IMR-90 (cell line): ENCODE data around the gene NAPSA. TPM values are rescaled to one million over a fixed set of nuclear protein-coding genes. Genes with fewer than 3 reads are reported as not detected.

Source experiments
- ATAC-seq: fragments of 200-7000 bp; cut with Tn5 transposase; 2 replicates; pipeline ENCODE4 v1.9.1; 2020; ENCODE audit warnings: low read depth, mild to moderate bottlenecking, moderate library complexity
- BruUV-seq: library from RNA; stranded (reverse); fragments of 400-500 nt; replicated peaks from 2 replicates; lab custom pipeline; 2021; lab: Mats Ljungman, UMichigan
- CTCF ChIA-PET: fragments of 300-600 bp; formaldehyde crosslinking; extraction: SDS; loops from one replicate; lab custom pipeline; 2021; ENCODE audit warnings: antibody characterized with exemption; lab: Yijun Ruan, JAX
- POLR2A ChIA-PET: fragments of 300-600 bp; sonication (Branson Sonifier 250); formaldehyde crosslinking; loops from one replicate; lab custom pipeline; 2022; ENCODE audit warnings: antibody characterized with exemption; ENCODE audit not compliant: unreplicated experiment; lab: Charles Lee
- DNase-seq: peaks from one replicate; pipeline ENCODE4 v3.0.0; 2013
- H2AFZ ChIP-seq: replicated peaks from 2 replicates; pipeline ENCODE3; 2013; ENCODE audit warnings: low read length, mild to moderate bottlenecking; ENCODE audit not compliant: poor library complexity
- H2AK5ac ChIP-seq: 2 replicates; pipeline ENCODE4 v1.6.1; 2013; ENCODE audit warnings: low read depth, low read length, inconsistent platforms
- H2AK9ac ChIP-seq: replicated peaks from 2 replicates; pipeline ENCODE3; 2013; ENCODE audit warnings: mild to moderate bottlenecking, low read depth, low read length, moderate library complexity; ENCODE audit not compliant: poor library complexity
- H2BK120ac ChIP-seq: 2 replicates; pipeline ENCODE4 v1.6.1; 2013; ENCODE audit warnings: low read depth, low read length, inconsistent platforms
- H2BK15ac ChIP-seq: 3 replicates; pipeline ENCODE4 v1.6.1; 2013; ENCODE audit warnings: low read depth, low read length, inconsistent platforms
- H2BK20ac ChIP-seq: 2 replicates; pipeline ENCODE4 v1.6.1; 2013; ENCODE audit warnings: low read depth, mild to moderate bottlenecking, inconsistent platforms, low read length, moderate library complexity
- H2BK5ac ChIP-seq: 2 replicates; pipeline ENCODE4 v1.6.1; 2013; ENCODE audit warnings: mild to moderate bottlenecking, low read depth, low read length, inconsistent platforms; ENCODE audit not compliant: poor library complexity, severe bottlenecking
- H3K14ac ChIP-seq: replicated peaks from 2 replicates; pipeline ENCODE4 v1.6.1; 2013; ENCODE audit warnings: low read depth, low read length, inconsistent platforms
- H3K18ac ChIP-seq: 2 replicates; pipeline ENCODE4 v1.6.1; 2013; ENCODE audit warnings: low read depth, low read length, control low read depth
- H3K23ac ChIP-seq: 2 replicates; pipeline ENCODE4 v1.6.1; 2013; ENCODE audit warnings: low read depth, low read length, inconsistent platforms
- H3K27ac ChIP-seq: 2 replicates; pipeline ENCODE4 v1.5.1; 2013; ENCODE audit warnings: mild to moderate bottlenecking, control low read depth, low read length; ENCODE audit not compliant: insufficient read depth
- H3K27me3 ChIP-seq: 2 replicates; pipeline ENCODE4 v1.6.1; 2013; ENCODE audit warnings: low read length; ENCODE audit not compliant: control insufficient read depth, insufficient read depth
- H3K36me3 ChIP-seq: 2 replicates; pipeline ENCODE4 v1.6.1; 2013; ENCODE audit warnings: low read length, mixed read lengths; ENCODE audit not compliant: control insufficient read depth, insufficient read depth
- H3K4ac ChIP-seq: 2 replicates; pipeline ENCODE4 v1.6.1; 2013; ENCODE audit warnings: low read depth, low read length, inconsistent platforms
- H3K4me1 ChIP-seq: 2 replicates; pipeline ENCODE4 v1.6.1; 2013; ENCODE audit warnings: low read length, mixed read lengths; ENCODE audit not compliant: control insufficient read depth, insufficient read depth
- H3K4me2 ChIP-seq: 2 replicates; pipeline ENCODE4 v1.6.1; 2013; ENCODE audit warnings: low read depth, mild to moderate bottlenecking, control low read depth, low read length, moderate library complexity
- H3K4me3 ChIP-seq: 2 replicates; pipeline ENCODE4 v1.5.1; 2013; ENCODE audit warnings: low read depth, mild to moderate bottlenecking, control low read depth, low read length, moderate library complexity; ENCODE audit not compliant: insufficient read depth
- H3K56ac ChIP-seq: 2 replicates; pipeline ENCODE4 v1.6.1; 2013; ENCODE audit warnings: low read length, inconsistent platforms; ENCODE audit not compliant: insufficient read depth; ENCODE audit errors: extremely low read depth
- H3K79me1 ChIP-seq, 2 experiments: 2 replicates each; pipeline ENCODE4 v1.6.1; 2013; ENCODE audit warnings: low read length in 2 of 2, inconsistent platforms in 1 of 2, low read depth in 1 of 2
- H3K9ac ChIP-seq: 2 replicates; pipeline ENCODE4 v1.6.1; 2013; ENCODE audit warnings: low read depth, low read length, control low read depth
- H3K9me1 ChIP-seq: 2 replicates; pipeline ENCODE4 v1.6.1; 2013; ENCODE audit warnings: low read length, inconsistent platforms; ENCODE audit not compliant: insufficient read depth
- H3K9me3 ChIP-seq: 2 replicates; pipeline ENCODE4 v1.6.1; 2013; ENCODE audit warnings: low read length; ENCODE audit not compliant: control insufficient read depth, insufficient read depth
- H4K20me1 ChIP-seq: 2 replicates; pipeline ENCODE4 v1.6.1; 2013; ENCODE audit warnings: low read length, inconsistent platforms; ENCODE audit not compliant: insufficient read depth
- H4K5ac ChIP-seq: 2 replicates; pipeline ENCODE4 v1.6.1; 2013; ENCODE audit warnings: mild to moderate bottlenecking, low read depth, low read length, control low read depth
- H4K8ac ChIP-seq, 2 experiments: 2 replicates each; pipeline ENCODE4 v1.6.1; 2013; ENCODE audit warnings: low read depth in 2 of 2, low read length in 2 of 2, control low read depth in 1 of 2, inconsistent platforms in 1 of 2
- H4K91ac ChIP-seq: 2 replicates; pipeline ENCODE4 v1.6.1; 2013; ENCODE audit warnings: low read depth, low read length, inconsistent platforms; ENCODE audit not compliant: insufficient read depth
- BHLHE40 ChIP-seq: fragments of 150-350 bp; IDR thresholded peaks from 2 replicates; pipeline ENCODE4 v1.6.1; 2016; ENCODE audit warnings: mild to moderate bottlenecking, low read depth, low read length
- CEBPB ChIP-seq: IDR thresholded peaks from 2 replicates; pipeline ENCODE4 v1.6.1; 2012; ENCODE audit warnings: low read depth, low read length, improper control_type of control experiment
- CHD1 ChIP-seq: IDR thresholded peaks from 2 replicates; pipeline ENCODE4 v1.6.1; 2012; ENCODE audit warnings: low read depth, low read length, improper control_type of control experiment
- CTCF ChIP-seq: conservative IDR thresholded peaks from 2 replicates; pipeline ENCODE4 v1.5.1; 2012; ENCODE audit warnings: mild to moderate bottlenecking, low read depth, low read length, improper control_type of control experiment
- ELK1 ChIP-seq: fragments of 150-350 bp; IDR thresholded peaks from 2 replicates; pipeline ENCODE4 v1.6.1; 2016; ENCODE audit warnings: low read depth, mild to moderate bottlenecking, low read length, moderate library complexity, borderline replicate concordance
- FOS ChIP-seq: fragments of 150-350 bp; IDR thresholded peaks from 2 replicates; pipeline ENCODE4 v1.6.1; 2016; ENCODE audit warnings: low read depth, low read length
- MAFK ChIP-seq: IDR thresholded peaks from 2 replicates; pipeline ENCODE4 v1.6.1; 2012; ENCODE audit warnings: low read depth, low read length, improper control_type of control experiment
- MAZ ChIP-seq: IDR thresholded peaks from 2 replicates; pipeline ENCODE4 v1.6.1; 2012; ENCODE audit warnings: low read depth, mild to moderate bottlenecking, low read length, improper control_type of control experiment, moderate library complexity, borderline replicate concordance
- MXI1 ChIP-seq: IDR thresholded peaks from 2 replicates; pipeline ENCODE4 v1.6.1; 2012; ENCODE audit warnings: low read depth, mild to moderate bottlenecking, low read length, moderate library complexity, borderline replicate concordance
- NFE2L2 ChIP-seq: fragments of 150-350 bp; IDR thresholded peaks from 2 replicates; pipeline ENCODE4 v1.6.1; 2016; ENCODE audit warnings: low read depth, mild to moderate bottlenecking, low read length
- POLR2A ChIP-seq: IDR thresholded peaks from 2 replicates; pipeline ENCODE4 v1.6.1; 2012; ENCODE audit warnings: mild to moderate bottlenecking, low read depth, low read length
- RAD21 ChIP-seq: IDR thresholded peaks from 2 replicates; pipeline ENCODE4 v1.6.1; 2012; ENCODE audit warnings: low read length, improper control_type of control experiment
- RCOR1 ChIP-seq: IDR thresholded peaks from 2 replicates; pipeline ENCODE4 v1.6.1; 2012; ENCODE audit warnings: mild to moderate bottlenecking, low read length, improper control_type of control experiment; ENCODE audit not compliant: insufficient replicate concordance
- RFX5 ChIP-seq: IDR thresholded peaks from 2 replicates; pipeline ENCODE4 v1.8.0; 2012; ENCODE audit warnings: low read depth, mild to moderate bottlenecking, low read length, moderate library complexity
- SMC3 ChIP-seq: fragments of 150-350 bp; IDR thresholded peaks from 2 replicates; pipeline ENCODE4 v1.6.1; 2016; ENCODE audit warnings: low read depth, mild to moderate bottlenecking, antibody characterized with exemption, low read length, moderate library complexity
- USF2 ChIP-seq: fragments of 150-350 bp; IDR thresholded peaks from 2 replicates; pipeline ENCODE4 v1.6.1; 2017; ENCODE audit warnings: mild to moderate bottlenecking, antibody characterized with exemption, low read length, low read depth
- WGBS, 2 experiments: methylation state at CpG; one replicate each; pipeline versions ENCODE4 v1.1.5 to v1.1.7; 2013; ENCODE audit warnings: missing lambda C conversion rate in 2 of 2; ENCODE audit not compliant: insufficient read length in 1 of 2; ENCODE audit errors: extremely low coverage in 2 of 2; 5-methylcytosine and 5-hydroxymethylcytosine counted together
- dilution Hi-C: fragments of 300-500 bp; cut with HindIII; formaldehyde crosslinking; loops from one replicate; pipeline ENCODE4 v1.14.3; 2018; ENCODE audit warnings: low sequenced_read_pairs; ENCODE audit not compliant: unreplicated experiment
- in situ Hi-C: fragments of 300-500 bp; cut with MboI; formaldehyde crosslinking; loops from 3 replicates; pipeline ENCODE4 v1.14.3; 2019; ENCODE audit warnings: low sequenced_read_pairs, inconsistent platforms, mixed read lengths
- intact Hi-C: fragments of 100-400 bp; cut with micrococcal nuclease; formaldehyde crosslinking; loops from 2 replicates; pipeline ENCODE4 v1.10.0; 2022
- polyA plus RNA-seq, 3 experiments: library from polyadenylated mRNA; depleted of rRNA; stranded (reverse); fragments of >200 nt; gene quantifications; 2 replicates each; pipeline ENCODE4 v1.2.3, GENCODE V29; 2012; ENCODE audit warnings: low replicate concordance in 1 of 3
- total RNA-seq: library from RNA; depleted of rRNA; stranded (reverse); fragments of >200 nt; gene quantifications from 2 replicates; pipeline ENCODE4 v1.2.3, GENCODE V29; 2012

NAPSA gene
- total and polyA plus RNA-seq, 2 of the 4 experiments (the other 2 are of a cell fraction) = 0.39 TPM; not detected in 1

GRCh38 chr19:50333235-50333736 is 32.2 kb downstream of the NAPSA start:
- Histone ChIP-seq H3K79me1 (no peaks in the 10 kb centered on the region), H2AFZ (peak overlapping the region; percentile 94), H3K23ac (no peak overlapping the region), H2BK5ac (no peak overlapping the region), H3K9ac (no peak overlapping the region), H4K91ac (no peak overlapping the region), H3K9me1 (no peaks in the 10 kb centered on the region; the same call in 1 of the 2 replicates), H2BK120ac (no peak overlapping the region), H4K20me1 (no peaks in the 10 kb centered on the region), H3K4me2 (peak overlapping the region; percentile 97), H3K27ac (no peak overlapping the region), H3K9me3 (peaks cover 11% of the 10 kb centered on the region), H3K18ac (peak overlapping the region; percentile 51; the same call in 1 of the 2 replicates), H3K36me3 (no peaks in the 10 kb centered on the region), H3K27me3 (peaks cover 33% of the 10 kb centered on the region), H4K8ac (peak overlapping the region; percentile 37 to 89; a peak in 3 of 4 replicates), H4K5ac (peak overlapping the region; percentile 84; the same call in 1 of the 2 replicates), H3K14ac (no peak overlapping the region), H2AK9ac (no peak overlapping the region), H3K4me1 (no peaks in the 10 kb centered on the region), H2BK15ac (no peak overlapping the region), H2BK20ac (no peak overlapping the region), H3K56ac (no peak overlapping the region), H3K4me3 (peak overlapping the region; percentile 71), H2AK5ac (no peak overlapping the region), H3K4ac (0 out of 2 replicates have a peak overlapping the region, but pooled peaks have one; percentile 58)
- TF ChIP-seq NFE2L2 (no peak), BHLHE40 (no peak), POLR2A (no peak), CTCF (no peak), CEBPB (no peak), RCOR1 (no peak), MXI1 (no peak), ELK1 (no peak), RAD21 (no peak), FOS (no peak), MAFK (no peak), RFX5 (no peak), SMC3 (no peak), CHD1 (no peak), MAZ (no peak), USF2 (no peak)
- peak; percentile 67 for DNase-seq
- POLR2A ChIA-PET = no interaction called here
- intact Hi-C loops = no loop called here
- no CpG with 5 or more reads among the region's 34 CpGs for WGBS, 2 experiments
- in situ Hi-C loops = no loop called here
- no TSS peak for BruUV-seq
- dilution Hi-C loops = no loop called here
- CTCF ChIA-PET = no interaction called here
- ATAC-seq = peak; percentile 66
